GM19043 (cell line): Measurements from ENCODE around the gene MYH14.

ENCODE experiments used
- ATAC-seq: cut with Tn5 transposase; IDR thresholded peaks from one replicate; pipeline ENCODE4 v1.9.1; 2021; ENCODE audit warnings: low read depth; ENCODE audit not compliant: unreplicated experiment

MYH14 gene

GRCh38 chr19:50314724-50315708, 111.6 kb downstream of the MYH14 start:
- ATAC-seq, result no peak

- no peak for ATAC-seq
Observed at GRCh38 chr19:50315773-50316448, 112.5 kb downstream of the MYH14 start.

- ATAC-seq, result no peak
Observed at GRCh38 chr19:50317115-50317514, 113.7 kb downstream of the MYH14 start.

- no peak for ATAC-seq
Observed at GRCh38 chr19:50318438-50318837, 115.0 kb downstream of the MYH14 start.

- no peak for ATAC-seq
Observed at GRCh38 chr19:50319156-50319555, 115.7 kb downstream of the MYH14 start.

GRCh38 chr19:50320051-50320450, 116.6 kb downstream of the MYH14 start:
- ATAC-seq, result no peak

- ATAC-seq, result no peak
Observed at GRCh38 chr19:50320596-50320995, 117.2 kb downstream of the MYH14 start.

GRCh38 chr19:50321831-50322230, 118.4 kb downstream of the MYH14 start:
- ATAC-seq, result no peak

GRCh38 chr19:50322234-50322633, 118.8 kb downstream of the MYH14 start:
- ATAC-seq, result no peak

- ATAC-seq, result no peak
Observed at GRCh38 chr19:50322931-50323781, 119.7 kb downstream of the MYH14 start.

- no peak for ATAC-seq
Observed at GRCh38 chr19:50323782-50324133, 120.3 kb downstream of the MYH14 start.

GRCh38 chr19:50324331-50324730, 120.9 kb downstream of the MYH14 start:
- no peak for ATAC-seq

GRCh38 chr19:50325310-50326100, 122.1 kb downstream of the MYH14 start:
- no peak for ATAC-seq

GRCh38 chr19:50326101-50326664, 122.8 kb downstream of the MYH14 start:
- no peak for ATAC-seq

GRCh38 chr19:50327013-50327412, 123.6 kb downstream of the MYH14 start:
- ATAC-seq, result no peak

- no peak for ATAC-seq
Observed at GRCh38 chr19:50327461-50328223, 124.2 kb downstream of the MYH14 start.

- no peak for ATAC-seq
Observed at GRCh38 chr19:50328224-50328872, 124.9 kb downstream of the MYH14 start.

- peak; percentile 2 for ATAC-seq
Observed at GRCh38 chr19:50328873-50329145, 125.4 kb downstream of the MYH14 start.
